ENCODE results near the gene APOC4.
"Not testable (repeated sequence)": the region's sequence is repeated elsewhere in the genome, so short reads cannot be mapped to it uniquely, and the experiment has no call there.

Gene APOC4, protein sequence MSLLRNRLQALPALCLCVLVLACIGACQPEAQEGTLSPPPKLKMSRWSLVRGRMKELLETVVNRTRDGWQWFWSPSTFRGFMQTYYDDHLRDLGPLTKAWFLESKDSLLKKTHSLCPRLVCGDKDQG

GRCh38 chr19:44942067-44942571 lies at the start of gene APOC4:
APOC4 (plus strand) TSS chr19:44942237; CDS start chr19:44942278, 41 bp downstream.
- DNase-seq (ENCODE audit: low spot score) = no peak

DNA sequence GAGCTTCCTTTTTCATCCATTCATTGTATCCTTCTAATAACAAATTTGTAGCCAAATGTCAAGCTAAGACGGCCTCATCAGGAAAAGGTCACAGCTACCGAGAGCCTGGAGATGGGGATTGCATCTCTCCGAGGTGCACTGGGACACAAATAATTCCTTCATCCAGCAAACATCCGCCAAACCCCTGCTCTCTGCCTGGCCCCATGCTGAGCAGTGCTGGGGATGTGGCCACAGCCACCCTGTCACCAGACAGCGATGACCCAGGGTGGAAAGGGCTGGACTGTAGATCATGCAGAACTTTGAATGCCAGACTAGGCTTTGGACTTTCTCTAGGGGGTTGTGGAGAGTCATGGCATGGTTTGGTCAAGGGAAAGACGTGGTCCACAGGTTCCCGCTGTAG lies 49.1 kb upstream of the APOC4 start:
- DNase-seq (ENCODE audit: low spot score) = no peak

- no peak for DNase-seq (ENCODE audit: low spot score)
These were observed 48.5 kb upstream of the APOC4 start for GRCh38 chr19:44893332-44894051.

DNA sequence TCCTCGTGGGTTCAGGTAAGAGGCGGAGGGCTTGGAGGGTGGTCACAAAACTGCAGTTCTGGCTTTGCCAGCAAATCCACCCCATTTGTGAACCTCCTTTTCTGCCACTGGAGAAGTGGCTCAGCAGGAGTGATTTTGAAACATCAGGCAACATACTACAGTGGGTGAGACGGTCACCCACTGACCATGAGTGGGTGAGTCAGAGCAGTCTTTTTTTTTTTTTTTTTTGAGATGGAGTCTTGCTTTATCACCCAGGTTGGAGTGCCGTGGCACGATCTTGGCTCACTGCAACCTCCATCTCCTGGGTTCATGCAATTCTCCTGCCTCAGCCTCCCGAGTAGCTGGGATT lies 48.0 kb upstream of the APOC4 start:
- DNase-seq (ENCODE audit: low spot score) = no peak

- DNase-seq (ENCODE audit: low spot score) = no peak
These were observed 47.1 kb upstream of the APOC4 start for GRCh38 chr19:44894946-44895345.

GRCh38 chr19:44897835-44898234 lies 44.2 kb upstream of the APOC4 start:
- DNase-seq (ENCODE audit: low spot score) = no peak

GRCh38 chr19:44900328-44901244 lies 41.5 kb upstream of the APOC4 start:
- no peak for DNase-seq (ENCODE audit: low spot score)

- DNase-seq (ENCODE audit: low spot score) = no peak
These were observed 38.8 kb upstream of the APOC4 start for GRCh38 chr19:44903216-44903601.

DNA sequence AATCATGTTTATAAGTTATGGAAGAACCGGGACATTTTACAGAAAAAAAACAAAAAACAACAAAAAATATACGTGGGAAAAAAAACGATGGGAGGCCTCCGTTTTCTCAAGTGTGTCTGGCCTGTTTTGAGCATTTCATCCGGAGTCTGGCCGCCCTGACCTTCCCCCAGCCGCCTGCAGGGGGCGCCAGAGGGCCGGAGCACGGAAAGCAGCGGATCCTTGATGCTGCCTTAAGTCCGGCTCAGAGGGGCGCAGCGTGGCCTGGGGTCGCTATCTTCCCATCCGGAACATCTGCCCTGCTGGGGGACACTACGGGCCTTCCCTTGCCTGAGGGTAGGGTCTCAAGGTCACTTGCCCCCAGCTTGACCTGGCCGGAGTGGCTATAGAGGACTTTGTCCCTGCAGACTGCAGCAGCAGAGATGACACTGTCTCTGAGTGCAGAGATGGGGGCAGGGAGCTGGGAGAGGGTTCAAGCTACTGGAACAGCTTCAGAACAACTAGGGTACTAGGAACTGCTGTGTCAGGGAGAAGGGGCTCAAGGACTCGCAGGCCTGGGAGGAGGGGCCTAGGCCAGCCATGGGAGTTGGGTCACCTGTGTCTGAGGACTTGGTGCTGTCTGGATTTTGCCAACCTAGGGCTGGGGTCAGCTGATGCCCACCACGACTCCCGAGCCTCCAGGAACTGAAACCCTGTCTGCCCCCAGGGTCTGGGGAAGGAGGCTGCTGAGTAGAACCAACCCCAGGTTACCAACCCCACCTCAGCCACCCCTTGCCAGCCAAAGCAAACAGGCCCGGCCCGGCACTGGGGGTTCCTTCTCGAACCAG lies 38.2 kb upstream of the APOC4 start:
- DNase-seq (ENCODE audit: low spot score) = peak; percentile 91

DNA sequence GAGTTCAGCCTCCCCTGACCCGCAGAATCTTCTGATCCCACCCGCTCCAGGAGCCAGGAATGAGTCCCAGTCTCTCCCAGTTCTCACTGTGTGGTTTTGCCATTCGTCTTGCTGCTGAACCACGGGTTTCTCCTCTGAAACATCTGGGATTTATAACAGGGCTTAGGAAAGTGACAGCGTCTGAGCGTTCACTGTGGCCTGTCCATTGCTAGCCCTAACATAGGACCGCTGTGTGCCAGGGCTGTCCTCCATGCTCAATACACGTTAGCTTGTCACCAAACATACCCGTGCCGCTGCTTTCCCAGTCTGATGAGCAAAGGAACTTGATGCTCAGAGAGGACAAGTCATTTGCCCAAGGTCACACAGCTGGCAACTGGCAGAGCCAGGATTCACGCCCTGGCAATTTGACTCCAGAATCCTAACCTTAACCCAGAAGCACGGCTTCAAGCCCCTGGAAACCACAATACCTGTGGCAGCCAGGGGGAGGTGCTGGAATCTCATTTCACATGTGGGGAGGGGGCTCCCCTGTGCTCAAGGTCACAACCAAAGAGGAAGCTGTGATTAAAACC lies 37.5 kb upstream of the APOC4 start:
- DNase-seq (ENCODE audit: low spot score) = no peak

- peak; percentile 69 for DNase-seq (ENCODE audit: low spot score)
These were observed 36.4 kb upstream of the APOC4 start, which contains the start of gene APOE for GRCh38 chr19:44905437-44906160. APOE (plus strand) TSS chr19:44905796; CDS start chr19:44906625, 829 bp downstream.

GRCh38 chr19:44907613-44908012 lies 34.4 kb upstream of the APOC4 start:
- no peak for DNase-seq (ENCODE audit: low spot score)

DNA sequence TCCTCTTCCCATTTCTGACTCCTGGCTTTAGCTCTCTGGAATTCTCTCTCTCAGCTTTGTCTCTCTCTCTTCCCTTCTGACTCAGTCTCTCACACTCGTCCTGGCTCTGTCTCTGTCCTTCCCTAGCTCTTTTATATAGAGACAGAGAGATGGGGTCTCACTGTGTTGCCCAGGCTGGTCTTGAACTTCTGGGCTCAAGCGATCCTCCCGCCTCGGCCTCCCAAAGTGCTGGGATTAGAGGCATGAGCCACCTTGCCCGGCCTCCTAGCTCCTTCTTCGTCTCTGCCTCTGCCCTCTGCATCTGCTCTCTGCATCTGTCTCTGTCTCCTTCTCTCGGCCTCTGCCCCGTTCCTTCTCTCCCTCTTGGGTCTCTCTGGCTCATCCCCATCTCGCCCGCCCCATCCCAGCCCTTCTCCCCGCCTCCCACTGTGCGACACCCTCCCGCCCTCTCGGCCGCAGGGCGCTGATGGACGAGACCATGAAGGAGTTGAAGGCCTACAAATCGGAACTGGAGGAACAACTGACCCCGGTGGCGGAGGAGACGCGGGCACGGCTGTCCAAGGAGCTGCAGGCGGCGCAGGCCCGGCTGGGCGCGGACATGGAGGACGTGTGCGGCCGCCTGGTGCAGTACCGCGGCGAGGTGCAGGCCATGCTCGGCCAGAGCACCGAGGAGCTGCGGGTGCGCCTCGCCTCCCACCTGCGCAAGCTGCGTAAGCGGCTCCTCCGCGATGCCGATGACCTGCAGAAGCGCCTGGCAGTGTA lies 33.8 kb upstream of the APOC4 start:
- DNase-seq (ENCODE audit: low spot score) = no peak

GRCh38 chr19:44908836-44909261 lies 33.2 kb upstream of the APOC4 start:
- no peak for DNase-seq (ENCODE audit: low spot score)

DNA sequence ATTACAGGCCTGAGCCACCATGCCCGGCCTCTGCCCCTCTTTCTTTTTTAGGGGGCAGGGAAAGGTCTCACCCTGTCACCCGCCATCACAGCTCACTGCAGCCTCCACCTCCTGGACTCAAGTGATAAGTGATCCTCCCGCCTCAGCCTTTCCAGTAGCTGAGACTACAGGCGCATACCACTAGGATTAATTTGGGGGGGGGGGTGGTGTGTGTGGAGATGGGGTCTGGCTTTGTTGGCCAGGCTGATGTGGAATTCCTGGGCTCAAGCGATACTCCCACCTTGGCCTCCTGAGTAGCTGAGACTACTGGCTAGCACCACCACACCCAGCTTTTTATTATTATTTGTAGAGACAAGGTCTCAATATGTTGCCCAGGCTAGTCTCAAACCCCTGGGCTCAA lies 32.3 kb upstream of the APOC4 start:
- no peak for DNase-seq (ENCODE audit: low spot score)

DNA sequence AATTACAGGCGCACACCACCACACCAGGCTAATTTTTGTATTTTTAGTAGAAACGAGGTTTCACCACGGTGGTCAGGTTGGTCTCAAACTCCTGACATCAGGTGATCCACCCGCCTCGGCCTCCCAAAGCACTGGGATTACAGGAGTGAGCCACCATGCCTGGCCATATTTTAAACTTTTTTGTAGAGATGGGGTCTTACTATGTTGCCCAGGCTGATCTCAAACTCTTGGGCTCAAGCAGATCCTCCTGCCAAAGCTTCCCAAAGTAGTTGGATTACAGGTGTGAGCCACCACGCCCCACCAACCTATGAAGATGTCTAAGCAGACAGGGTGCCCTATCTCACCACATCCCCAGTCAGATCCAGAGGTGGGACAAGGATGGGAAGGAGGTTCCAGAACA lies 30.1 kb upstream of the APOC4 start:
- DNase-seq (ENCODE audit: low spot score) = not testable (repeated sequence)

- DNase-seq (ENCODE audit: low spot score) = no peak
These were observed 29.2 kb upstream of the APOC4 start for GRCh38 chr19:44912854-44913253.

GRCh38 chr19:44913512-44914432 lies 28.3 kb upstream of the APOC4 start:
- DNase-seq (ENCODE audit: low spot score) = not testable (repeated sequence)
